Activated CD8-positive, alpha-beta memory T cell treated with anti-CD3 and anti-CD28 coated beads, Interleukin-2, amount 10 ng/mL, durations not matched to agents 7 days and 5 days (primary cell): ENCODE data around the gene LST1. TPM values are rescaled to one million over a fixed set of nuclear protein-coding genes. Genes with fewer than 3 reads are reported as not detected.

ENCODE experiments used
- ATAC-seq: fragments of 150-1000 bp; cut with Tn5 transposase; one replicate; pipeline ENCODE4 v1.10.0; 2021; ENCODE audit warnings: moderate library complexity
- CTCF ChIA-PET: fragments of 350-600 bp; sonication (Branson Sonifier 250); formaldehyde crosslinking; loops from one replicate; lab custom pipeline; 2021; ENCODE audit warnings: antibody characterized with exemption; lab: Charles Lee
- DNase-seq: peaks from one replicate; pipeline ENCODE4 v3.0.0-alpha.2; 2020
- H3K27ac Mint-ChIP-seq: one replicate; pipeline ENCODE4 v1.8.0; 2021; ENCODE audit warnings: mild to moderate bottlenecking, mixed read lengths
- H3K27me3 Mint-ChIP-seq: one replicate; pipeline ENCODE4 v1.8.0; 2021; ENCODE audit warnings: mixed read lengths
- H3K36me3 Mint-ChIP-seq: one replicate; pipeline ENCODE4 v1.8.0; 2021; ENCODE audit warnings: mild to moderate bottlenecking, mixed read lengths
- H3K4me1 Mint-ChIP-seq: one replicate; pipeline ENCODE4 v1.8.0; 2021; ENCODE audit warnings: mixed read lengths
- H3K4me3 Mint-ChIP-seq: one replicate; pipeline ENCODE4 v1.8.0; 2021; ENCODE audit warnings: mild to moderate bottlenecking, moderate library complexity, mixed read lengths
- H3K9me3 Mint-ChIP-seq: one replicate; pipeline ENCODE4 v1.8.0; 2022; ENCODE audit warnings: low read depth, mixed read lengths
- total RNA-seq, 2 experiments: library from RNA; stranded (reverse); gene quantifications; one replicate each; pipeline ENCODE4 v1.2.3, GENCODE V29; 2021

Gene LST1
- total RNA-seq, 2 experiments from 2014 or later = 71.6 to 109 TPM

- H3K4me3 Mint-ChIP-seq = peak overlapping the region; percentile 8
- ATAC-seq (peak; percentile 68), DNase-seq (peak; percentile 89)
- peaks cover 63% of the 10 kb centered on the region for H3K4me1 Mint-ChIP-seq
- no peaks in the 10 kb centered on the region for H3K9me3 Mint-ChIP-seq
- peaks cover 49% of the 10 kb centered on the region for H3K27me3 Mint-ChIP-seq
- peak overlapping the region; percentile 67 for H3K27ac Mint-ChIP-seq
- CTCF ChIA-PET = interaction anchor here (1.1 to 7.6 kb wide), 9 partner anchors 8 to 29 kb away, joined by 3 to 96 read pairs (median 16); partner anchors contain the start of genes DDX39B, LTB, NCR3 and NFKBIL1
- peaks cover 12% of the 10 kb centered on the region for H3K36me3 Mint-ChIP-seq
Measured at GRCh38 chr6:31568537-31568961, 17.5 kb upstream of the LST1 start.

DNA sequence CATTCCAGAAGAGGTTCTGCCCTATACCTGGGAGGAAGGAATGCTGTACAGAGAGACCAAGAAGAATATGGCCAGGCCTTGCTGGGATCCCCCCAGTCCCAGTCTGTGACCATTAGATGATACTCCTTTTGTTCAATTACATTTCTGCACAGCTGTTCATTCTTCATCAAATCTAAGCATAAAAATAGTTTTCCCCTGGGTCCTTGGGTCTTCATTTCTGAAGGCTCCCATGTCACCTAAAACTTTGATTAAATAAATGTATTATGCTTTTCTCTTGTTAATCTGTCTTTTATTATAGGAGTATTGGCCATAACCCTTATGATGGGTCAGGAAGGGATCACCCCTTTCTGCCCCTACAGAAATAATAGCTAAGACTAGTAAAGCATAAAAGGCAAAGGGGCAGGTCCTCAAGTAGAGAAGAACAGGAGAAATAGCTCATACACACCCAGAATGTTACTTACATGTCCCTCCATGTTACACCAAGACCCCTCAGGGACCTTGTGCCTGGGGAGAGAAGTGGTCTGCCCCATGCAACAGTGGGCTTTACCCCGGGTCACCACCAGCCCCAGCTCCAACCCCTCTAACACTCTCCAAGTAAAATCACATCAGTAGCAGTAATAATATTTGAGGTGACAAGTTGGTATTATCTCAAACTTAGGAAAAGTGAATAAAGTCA lies 16.1 kb upstream of the LST1 start:
- no peak for DNase-seq
- Mint-ChIP-seq H3K36me3 (peaks cover 7% of the 10 kb centered on the region), H3K4me3 (no peak overlapping the region)

DNA sequence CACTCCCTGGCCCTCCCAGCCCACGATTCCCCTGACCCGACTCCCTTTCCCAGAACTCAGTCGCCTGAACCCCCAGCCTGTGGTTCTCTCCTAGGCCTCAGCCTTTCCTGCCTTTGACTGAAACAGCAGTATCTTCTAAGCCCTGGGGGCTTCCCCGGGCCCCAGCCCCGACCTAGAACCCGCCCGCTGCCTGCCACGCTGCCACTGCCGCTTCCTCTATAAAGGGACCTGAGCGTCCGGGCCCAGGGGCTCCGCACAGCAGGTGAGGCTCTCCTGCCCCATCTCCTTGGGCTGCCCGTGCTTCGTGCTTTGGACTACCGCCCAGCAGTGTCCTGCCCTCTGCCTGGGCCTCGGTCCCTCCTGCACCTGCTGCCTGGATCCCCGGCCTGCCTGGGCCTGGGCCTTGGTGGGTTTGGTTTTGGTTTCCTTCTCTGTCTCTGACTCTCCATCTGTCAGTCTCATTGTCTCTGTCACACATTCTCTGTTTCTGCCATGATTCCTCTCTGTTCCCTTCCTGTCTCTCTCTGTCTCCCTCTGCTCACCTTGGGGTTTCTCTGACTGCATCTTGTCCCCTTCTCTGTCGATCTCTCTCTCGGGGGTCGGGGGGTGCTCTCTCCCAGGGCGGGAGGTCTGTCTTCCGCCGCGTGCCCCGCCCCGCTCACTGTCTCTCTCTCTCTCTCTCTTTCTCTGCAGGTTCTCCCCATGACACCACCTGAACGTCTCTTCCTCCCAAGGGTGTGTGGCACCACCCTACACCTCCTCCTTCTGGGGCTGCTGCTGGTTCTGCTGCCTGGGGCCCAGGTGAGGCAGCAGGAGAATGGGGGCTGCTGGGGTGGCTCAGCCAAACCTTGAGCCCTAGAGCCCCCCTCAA lies 13.8 kb upstream of the LST1 start, which contains the start of gene LTA:
LTA (plus strand) TSS at position 249 of the 871 bp plus-strand sequence; CDS start at position 703, 454 bp downstream.
- Mint-ChIP-seq H3K4me3 (peak within 1 kb of the TSS; percentile 89), H3K4me1 (peaks cover 92% of the 10 kb centered on the region), H3K27me3 (peaks cover 24% of the 10 kb centered on the region), H3K36me3 (peaks cover 22% of the 10 kb centered on the region), H3K27ac (peak within 1 kb of the TSS; percentile 94), H3K9me3 (no peaks in the 10 kb centered on the region)
- CTCF ChIA-PET = interaction anchor here (1.4 to 17.5 kb wide), 9 partner anchors 9 to 26 kb away, joined by 5 to 931 read pairs (median 93); partner anchors contain the start of genes ATP6V1G2, LST1, LTB and NCR3
- DNase-seq = peak; percentile 87
- peak; percentile 59 for ATAC-seq

More for the DNA sequence above, 16.1 kb upstream of the LST1 start:
- peaks cover 74% of the 10 kb centered on the region for H3K4me1 Mint-ChIP-seq
- no peaks in the 10 kb centered on the region for H3K9me3 Mint-ChIP-seq
- peaks cover 38% of the 10 kb centered on the region for H3K27me3 Mint-ChIP-seq
- CTCF ChIA-PET = interaction anchor here (0.6 to 7.6 kb wide), 11 partner anchors 10 to 49 kb away, joined by 3 to 96 read pairs (median 10); partner anchors contain the start of genes DDX39B, LST1, LTB and NCR3
- no peak for ATAC-seq
- H3K27ac Mint-ChIP-seq = no peak overlapping the region

GRCh38 chr6:31573239-31574105 lies 12.6 kb upstream of the LST1 start:
- H3K4me3 Mint-ChIP-seq = peak overlapping the region; percentile 89
- H3K4me1 Mint-ChIP-seq = peaks cover 88% of the 10 kb centered on the region
- CTCF ChIA-PET = interaction anchor here (6.1 to 17.5 kb wide), 3 partner anchors 12 to 23 kb away, joined by 102 to 931 read pairs (median 189); partner anchors contain the start of genes ATP6V1G2, LST1, LTB and NCR3
- H3K36me3 Mint-ChIP-seq = peaks cover 30% of the 10 kb centered on the region
- peaks cover 15% of the 10 kb centered on the region for H3K27me3 Mint-ChIP-seq
- H3K9me3 Mint-ChIP-seq = no peaks in the 10 kb centered on the region
- ATAC-seq (no peak), DNase-seq (no peak)
- H3K27ac Mint-ChIP-seq = peak overlapping the region; percentile 94

DNA sequence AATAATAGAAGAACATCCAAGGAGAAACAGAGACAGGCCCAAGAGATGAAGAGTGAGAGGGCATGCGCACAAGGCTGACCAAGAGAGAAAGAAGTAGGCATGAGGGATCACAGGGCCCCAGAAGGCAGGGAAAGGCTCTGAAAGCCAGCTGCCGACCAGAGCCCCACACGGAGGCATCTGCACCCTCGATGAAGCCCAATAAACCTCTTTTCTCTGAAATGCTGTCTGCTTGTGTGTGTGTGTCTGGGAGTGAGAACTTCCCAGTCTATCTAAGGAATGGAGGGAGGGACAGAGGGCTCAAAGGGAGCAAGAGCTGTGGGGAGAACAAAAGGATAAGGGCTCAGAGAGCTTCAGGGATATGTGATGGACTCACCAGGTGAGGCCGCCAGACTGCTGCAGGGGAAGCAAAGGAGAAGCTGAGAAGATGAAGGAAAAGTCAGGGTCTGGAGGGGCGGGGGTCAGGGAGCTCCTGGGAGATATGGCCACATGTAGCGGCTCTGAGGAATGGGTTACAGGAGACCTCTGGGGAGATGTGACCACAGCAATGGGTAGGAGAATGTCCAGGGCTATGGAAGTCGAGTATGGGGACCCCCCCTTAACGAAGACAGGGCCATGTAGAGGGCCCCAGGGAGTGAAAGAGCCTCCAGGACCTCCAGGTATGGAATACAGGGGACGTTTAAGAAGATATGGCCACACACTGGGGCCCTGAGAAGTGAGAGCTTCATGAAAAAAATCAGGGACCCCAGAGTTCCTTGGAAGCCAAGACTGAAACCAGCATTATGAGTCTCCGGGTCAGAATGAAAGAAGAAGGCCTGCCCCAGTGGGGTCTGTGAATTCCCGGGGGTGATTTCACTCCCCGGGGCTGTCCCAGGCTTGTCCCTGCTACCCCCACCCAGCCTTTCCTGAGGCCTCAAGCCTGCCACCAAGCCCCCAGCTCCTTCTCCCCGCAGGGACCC lies 11.7 kb upstream of the LST1 start:
- DNase-seq = no peak
- Mint-ChIP-seq H3K27ac (peak overlapping the region; percentile 92), H3K27me3 (peaks cover 9% of the 10 kb centered on the region), H3K4me1 (peaks cover 88% of the 10 kb centered on the region), H3K36me3 (peaks cover 33% of the 10 kb centered on the region), H3K4me3 (peak overlapping the region; percentile 99), H3K9me3 (no peaks in the 10 kb centered on the region)
- no peak for ATAC-seq
- CTCF ChIA-PET = interaction anchor here (0.7 to 17.5 kb wide), 7 partner anchors 13 to 80 kb away, joined by 3 to 931 read pairs (median 4); partner anchors contain the start of genes ATP6V1G2, LST1, LTB and NCR3

- Mint-ChIP-seq H3K27ac (peak within 1 kb of the TSS; percentile 92), H3K9me3 (no peaks in the 10 kb centered on the region), H3K4me1 (peaks cover 87% of the 10 kb centered on the region), H3K36me3 (peaks cover 41% of the 10 kb centered on the region), H3K4me3 (peak within 1 kb of the TSS; percentile 99), H3K27me3 (no peaks in the 10 kb centered on the region)
- ATAC-seq (peak; percentile 32), DNase-seq (peak; percentile 88)
- CTCF ChIA-PET = interaction anchor here (0.7 to 17.5 kb wide), 8 partner anchors 14 to 81 kb away, joined by 3 to 931 read pairs (median 5); partner anchors contain the start of genes ATP6V1G2, DDX39B, LST1 and LTB
Measured at GRCh38 chr6:31575335-31575901, 10.7 kb upstream of the LST1 start, which contains the start of gene TNF. Gene TNF, plus strand, starts transcription at chr6:31575565. Its CDS starts 177 bp downstream, at chr6:31575742.

GRCh38 chr6:31575952-31576685 lies 10.0 kb upstream of the LST1 start:
- ATAC-seq (no peak), DNase-seq (no peak)
- H3K27me3 Mint-ChIP-seq = no peaks in the 10 kb centered on the region
- H3K27ac Mint-ChIP-seq = peak overlapping the region; percentile 92
- no peaks in the 10 kb centered on the region for H3K9me3 Mint-ChIP-seq
- peaks cover 83% of the 10 kb centered on the region for H3K4me1 Mint-ChIP-seq
- CTCF ChIA-PET = interaction anchor here (0.6 to 17.5 kb wide), 12 partner anchors 8 to 81 kb away, joined by 3 to 931 read pairs (median 4); partner anchors contain the start of genes ATP6V1G2, DDX39B, LST1 and LTB
- H3K4me3 Mint-ChIP-seq = peak overlapping the region; percentile 99
- peaks cover 47% of the 10 kb centered on the region for H3K36me3 Mint-ChIP-seq

GRCh38 chr6:31576897-31577578 lies 9.0 kb upstream of the LST1 start:
- peaks cover 74% of the 10 kb centered on the region for H3K4me1 Mint-ChIP-seq

GRCh38 chr6:31577579-31577966 lies 8.5 kb upstream of the LST1 start:
- H3K27me3 Mint-ChIP-seq = no peaks in the 10 kb centered on the region
- DNase-seq = no peak
- ATAC-seq = no peak
- CTCF ChIA-PET = interaction anchor here (1.3 to 17.5 kb wide), 7 partner anchors 8 to 253 kb away, joined by 3 to 931 read pairs (median 93); partner anchors contain the start of genes ATP6V1G2, LST1, LTA and LTB
- H3K27ac Mint-ChIP-seq = peak overlapping the region; percentile 92
- H3K9me3 Mint-ChIP-seq = no peaks in the 10 kb centered on the region
- H3K4me3 Mint-ChIP-seq = peak overlapping the region; percentile 99
- peaks cover 59% of the 10 kb centered on the region for H3K36me3 Mint-ChIP-seq
- peaks cover 73% of the 10 kb centered on the region for H3K4me1 Mint-ChIP-seq

More at GRCh38 chr6:31576897-31577578, 9.0 kb upstream of the LST1 start:
- H3K36me3 Mint-ChIP-seq = peaks cover 56% of the 10 kb centered on the region
- H3K9me3 Mint-ChIP-seq = no peaks in the 10 kb centered on the region
- ATAC-seq (peak; percentile 3), DNase-seq (peak; percentile 90)
- peak overlapping the region; percentile 99 for H3K4me3 Mint-ChIP-seq
- CTCF ChIA-PET = interaction anchor here (1.1 to 17.5 kb wide), 10 partner anchors 7 to 253 kb away, joined by 3 to 931 read pairs (median 4); partner anchors contain the start of genes ATP6V1G2, DDX39B, LST1 and LTA
- peak overlapping the region; percentile 92 for H3K27ac Mint-ChIP-seq
- no peaks in the 10 kb centered on the region for H3K27me3 Mint-ChIP-seq
